Upper lobe of right lung (tissue), 1 donor: ENCODE data around the gene CFAP20DC. TPM values are rescaled to one million over a fixed set of nuclear protein-coding genes. Genes with fewer than 3 reads are reported as not detected.
"Not testable (repeated sequence)": the region's sequence is repeated elsewhere in the genome, so short reads cannot be mapped to it uniquely, and the experiment has no call there.

ENCODE experiments used
- ATAC-seq: fragments of 200-7000 bp; cut with Tn5 transposase; one replicate; pipeline ENCODE4 v1.9.1; 2020; ENCODE audit warnings: mild to moderate bottlenecking, moderate library complexity
- DNase-seq: peaks from one replicate; pipeline ENCODE4 v3.0.0-alpha.2; 2020
- H3K27ac ChIP-seq: fragments of 200-600 bp; one replicate; pipeline ENCODE4 v1.8.0; 2022
- H3K27me3 ChIP-seq: fragments of 200-600 bp; one replicate; pipeline ENCODE4 v1.8.0; 2022; ENCODE audit warnings: mild to moderate bottlenecking
- H3K36me3 ChIP-seq: fragments of 200-600 bp; one replicate; pipeline ENCODE4 v1.8.0; 2022
- H3K4me1 ChIP-seq: fragments of 200-600 bp; one replicate; pipeline ENCODE4 v1.8.0; 2022
- H3K4me3 ChIP-seq: fragments of 200-600 bp; one replicate; pipeline ENCODE4 v1.8.0; 2022; ENCODE audit warnings: mild to moderate bottlenecking
- H3K9me3 ChIP-seq: fragments of 200-600 bp; one replicate; pipeline ENCODE4 v1.8.0; 2022
- intact Hi-C: fragments of 100-400 bp; cut with DNase I; formaldehyde crosslinking; loops from one replicate; pipeline ENCODE4 v1.11.0; 2022
- total RNA-seq: library from RNA; stranded (reverse); fragmentation: NEBNext Ultra II Directional; extraction: Animal tissue kit (Norgen Biotek cat#: 25700); gene quantifications from one replicate; pipeline ENCODE4 v1.2.1, GENCODE V29; 2021
- TF ChIP-seq, protein P1 (sequence below): fragments of 200-600 bp; IDR thresholded peaks from one replicate; pipeline ENCODE4 v1.8.0; 2022; ENCODE audit warnings: antibody characterized with exemption
- donor health status: DM: no; HTN: yes; CAD: no; lungs with severe emphysema.

Gene CFAP20DC
- total RNA-seq, 1 donor from 2014 or later = not detected

DNA sequence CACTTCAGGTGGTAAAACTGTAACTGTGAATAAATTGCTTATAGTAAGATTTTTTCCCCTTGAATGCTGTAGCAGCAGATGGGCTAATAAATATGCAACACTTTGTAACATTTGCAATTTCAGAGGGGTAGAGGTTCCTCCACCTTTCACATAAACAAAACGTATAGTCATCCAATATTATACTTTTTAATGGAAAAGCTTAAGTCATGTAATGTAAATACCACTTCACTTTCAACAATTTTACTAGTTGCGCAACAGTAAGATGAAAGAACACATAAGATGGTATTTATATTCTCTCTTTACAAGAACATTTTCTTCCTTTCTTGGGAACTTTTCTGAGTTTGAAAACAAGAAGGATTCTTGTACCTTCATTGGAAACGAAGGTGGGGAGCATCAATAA, 326.7 kb downstream of the CFAP20DC start:
- Histone ChIP-seq H3K27ac (no peak overlapping the region), H3K9me3 (no peaks in the 10 kb centered on the region), H3K36me3 (no peaks in the 10 kb centered on the region), H3K4me1 (no peaks in the 10 kb centered on the region), H3K4me3 (no peak overlapping the region), H3K27me3 (no peaks in the 10 kb centered on the region)
- TF ChIP-seq, protein P1, sequence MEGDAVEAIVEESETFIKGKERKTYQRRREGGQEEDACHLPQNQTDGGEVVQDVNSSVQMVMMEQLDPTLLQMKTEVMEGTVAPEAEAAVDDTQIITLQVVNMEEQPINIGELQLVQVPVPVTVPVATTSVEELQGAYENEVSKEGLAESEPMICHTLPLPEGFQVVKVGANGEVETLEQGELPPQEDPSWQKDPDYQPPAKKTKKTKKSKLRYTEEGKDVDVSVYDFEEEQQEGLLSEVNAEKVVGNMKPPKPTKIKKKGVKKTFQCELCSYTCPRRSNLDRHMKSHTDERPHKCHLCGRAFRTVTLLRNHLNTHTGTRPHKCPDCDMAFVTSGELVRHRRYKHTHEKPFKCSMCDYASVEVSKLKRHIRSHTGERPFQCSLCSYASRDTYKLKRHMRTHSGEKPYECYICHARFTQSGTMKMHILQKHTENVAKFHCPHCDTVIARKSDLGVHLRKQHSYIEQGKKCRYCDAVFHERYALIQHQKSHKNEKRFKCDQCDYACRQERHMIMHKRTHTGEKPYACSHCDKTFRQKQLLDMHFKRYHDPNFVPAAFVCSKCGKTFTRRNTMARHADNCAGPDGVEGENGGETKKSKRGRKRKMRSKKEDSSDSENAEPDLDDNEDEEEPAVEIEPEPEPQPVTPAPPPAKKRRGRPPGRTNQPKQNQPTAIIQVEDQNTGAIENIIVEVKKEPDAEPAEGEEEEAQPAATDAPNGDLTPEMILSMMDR = no peak
- DNase-seq = no peak
- intact Hi-C loops = no loop called here
- ATAC-seq = no peak

DNA sequence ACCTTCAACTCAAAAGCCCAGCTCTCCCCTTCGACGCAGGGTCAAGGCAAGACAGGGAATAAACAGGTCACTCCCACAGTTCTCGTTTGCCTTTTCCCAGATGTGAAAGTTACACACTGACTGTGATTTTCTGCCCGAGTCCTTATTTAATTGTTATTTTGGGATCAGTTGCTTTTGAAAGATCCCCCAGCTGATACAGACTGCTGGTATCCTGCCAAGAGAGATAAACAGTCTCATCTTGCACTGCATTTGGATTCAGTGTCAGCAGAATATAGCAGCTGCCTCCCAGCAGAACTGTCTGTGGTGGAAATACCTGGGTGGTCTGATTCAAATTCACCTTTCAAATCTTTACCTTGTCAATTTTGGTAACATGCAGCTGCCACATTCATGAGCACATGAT, 327.3 kb downstream of the CFAP20DC start:
- intact Hi-C loops = no loop called here
- ATAC-seq = no peak
- no peak overlapping the region for H3K27ac ChIP-seq
- no peaks in the 10 kb centered on the region for H3K27me3 ChIP-seq
- no peak for DNase-seq
- H3K36me3 ChIP-seq = no peaks in the 10 kb centered on the region
- TF ChIP-seq, protein P1 = no peak
- H3K9me3 ChIP-seq = no peaks in the 10 kb centered on the region
- no peak overlapping the region for H3K4me3 ChIP-seq
- no peaks in the 10 kb centered on the region for H3K4me1 ChIP-seq

DNA sequence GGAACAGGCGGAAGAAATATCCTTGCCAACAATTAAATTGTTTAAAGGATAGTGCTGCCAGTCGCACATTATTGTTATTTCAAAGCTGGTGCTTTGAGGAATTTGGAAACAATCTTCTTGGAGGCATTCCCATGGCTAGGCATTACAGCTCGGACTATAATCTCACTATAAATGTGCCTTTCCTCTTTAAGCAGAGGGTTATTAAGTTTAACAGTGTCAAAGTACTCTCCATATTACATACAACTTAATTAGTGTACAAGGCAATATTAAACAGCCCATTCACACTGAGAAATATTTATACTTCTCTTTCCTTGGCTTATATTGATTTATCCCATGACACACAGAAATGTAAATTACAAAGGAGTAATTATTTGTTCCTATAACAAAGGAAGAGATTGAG, 329.3 kb downstream of the CFAP20DC start:
- DNase-seq (no peak), ATAC-seq (no peak)
- TF ChIP-seq, protein P1 = no peak
- Histone ChIP-seq H3K27ac (no peak overlapping the region), H3K36me3 (no peaks in the 10 kb centered on the region), H3K4me1 (no peaks in the 10 kb centered on the region), H3K4me3 (no peak overlapping the region), H3K9me3 (no peaks in the 10 kb centered on the region), H3K27me3 (no peaks in the 10 kb centered on the region)
- intact Hi-C loops = no loop called here

DNA sequence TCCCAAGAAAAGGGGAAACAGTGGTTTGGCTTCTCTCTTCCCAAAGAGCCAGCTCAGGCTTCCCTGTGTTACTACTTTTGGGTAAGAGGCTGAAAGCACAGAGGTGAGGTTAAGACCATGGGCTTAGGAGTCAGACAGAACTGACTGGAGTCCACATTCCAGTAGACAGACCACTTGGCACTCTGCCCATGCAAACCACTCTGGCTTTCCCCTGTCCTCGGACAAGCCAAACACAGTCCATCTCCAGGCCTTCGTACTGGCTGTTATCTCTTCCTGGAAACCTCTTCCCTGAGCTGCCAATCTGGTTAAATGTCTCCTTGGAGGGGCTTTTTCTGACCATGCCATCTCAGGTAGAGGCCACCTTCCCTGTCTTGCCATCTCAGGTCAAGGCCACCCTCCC, 330.1 kb downstream of the CFAP20DC start:
- TF ChIP-seq, protein P1 = no peak
- DNase-seq = no peak
- no peaks in the 10 kb centered on the region for H3K36me3 ChIP-seq
- no peak overlapping the region for H3K27ac ChIP-seq
- ATAC-seq = no peak
- no peaks in the 10 kb centered on the region for H3K9me3 ChIP-seq
- H3K4me1 ChIP-seq = no peaks in the 10 kb centered on the region
- intact Hi-C loops = no loop called here
- H3K27me3 ChIP-seq = no peaks in the 10 kb centered on the region
- H3K4me3 ChIP-seq = no peak overlapping the region

DNA sequence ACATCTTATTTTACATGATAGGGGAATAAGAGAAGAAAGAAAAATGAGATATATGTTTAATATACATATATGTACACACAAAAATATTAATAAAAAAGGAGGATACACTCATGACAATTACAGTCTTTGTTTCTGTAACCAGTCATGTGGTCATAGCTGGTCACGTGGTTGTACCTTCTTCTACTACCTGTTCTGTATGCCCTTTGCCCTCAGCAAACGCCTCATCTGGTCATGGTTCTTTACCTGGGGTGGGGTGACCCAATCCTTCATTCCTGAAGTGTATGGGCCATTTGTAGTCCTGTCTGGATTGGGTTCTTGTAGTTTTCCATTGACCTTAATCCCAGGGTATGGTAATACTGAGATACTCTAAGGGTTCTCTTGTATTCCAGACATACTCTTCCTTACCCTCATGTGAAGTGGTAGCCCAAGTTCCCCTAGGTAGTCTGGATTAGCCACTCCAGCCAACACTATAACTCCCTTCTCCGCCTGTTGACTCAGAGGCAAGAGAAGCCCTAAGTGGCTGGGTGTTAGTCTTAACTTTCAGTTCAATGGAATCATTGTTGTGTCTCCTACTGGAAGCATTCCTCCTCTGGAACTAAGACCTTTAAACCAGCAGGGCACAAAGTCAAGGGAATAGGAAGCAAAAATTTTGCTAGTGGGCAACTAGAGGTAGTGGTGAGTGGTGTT, 336.0 kb downstream of the CFAP20DC start:
- H3K27me3 ChIP-seq = no peaks in the 10 kb centered on the region
- TF ChIP-seq, protein P1 = no peak
- DNase-seq = no peak
- ATAC-seq = no peak
- H3K9me3 ChIP-seq = no peaks in the 10 kb centered on the region
- no peaks in the 10 kb centered on the region for H3K36me3 ChIP-seq
- H3K27ac ChIP-seq = no peak overlapping the region
- no peak overlapping the region for H3K4me3 ChIP-seq
- H3K4me1 ChIP-seq = no peaks in the 10 kb centered on the region
- intact Hi-C loops = no loop called here

DNA sequence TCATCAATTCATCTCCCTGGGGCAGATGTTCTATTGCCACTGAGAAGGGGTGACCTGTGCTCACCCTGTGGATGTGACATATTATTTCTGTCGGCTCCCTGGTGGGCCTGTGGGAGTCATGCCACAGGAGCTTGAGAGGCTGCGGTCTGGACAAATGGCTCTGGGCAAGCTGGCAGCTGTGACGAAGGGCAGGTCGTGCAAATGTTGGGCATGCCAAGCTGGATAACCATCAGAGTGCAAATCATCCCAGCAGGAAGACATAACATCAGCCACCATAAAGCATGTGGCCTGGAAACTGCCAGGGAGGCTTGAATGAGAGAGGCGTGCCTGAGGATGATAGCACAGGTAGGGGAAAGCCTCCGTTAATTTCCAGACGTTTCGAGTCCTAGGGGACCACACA, 338.0 kb downstream of the CFAP20DC start:
- Histone ChIP-seq H3K9me3 (no peaks in the 10 kb centered on the region), H3K27ac (no peak overlapping the region)

DNA sequence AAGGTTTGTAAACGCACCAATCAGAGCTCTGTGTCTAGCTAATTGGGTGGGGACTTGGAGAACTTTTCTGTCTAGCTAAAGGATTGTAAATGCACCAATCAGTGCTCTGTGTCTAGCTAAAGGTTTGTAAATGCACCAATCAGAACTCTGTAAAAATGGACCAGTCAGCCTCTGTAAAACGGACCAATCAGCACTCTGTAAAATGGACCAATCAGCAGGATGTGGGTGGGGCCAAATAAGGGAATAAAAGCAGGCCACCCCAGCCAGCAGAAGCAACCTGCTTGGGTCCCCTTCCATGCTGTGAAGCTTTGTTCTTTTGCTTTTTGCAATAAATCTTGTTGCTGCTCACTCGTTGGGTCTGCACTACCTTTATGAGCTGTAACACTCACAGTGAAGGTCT, 340.8 kb downstream of the CFAP20DC start:
- H3K4me1 ChIP-seq, H3K36me3 ChIP-seq, H3K9me3 ChIP-seq, H3K4me3 ChIP-seq, H3K27ac ChIP-seq, DNase-seq, intact Hi-C loops, ATAC-seq, H3K27me3 ChIP-seq: not testable (repeated sequence)

More for the DNA sequence above, 338.0 kb downstream of the CFAP20DC start:
- intact Hi-C loops = no loop called here
- TF ChIP-seq, protein P1 = no peak
- no peak for ATAC-seq
- DNase-seq = no peak
- no peaks in the 10 kb centered on the region for H3K27me3 ChIP-seq
- H3K4me3 ChIP-seq = no peak overlapping the region
- H3K4me1 ChIP-seq = no peaks in the 10 kb centered on the region
- H3K36me3 ChIP-seq = no peaks in the 10 kb centered on the region
